HG03354 (cell line): ENCODE measurements around the gene SLC22A3.
A peak's percentile ranks its signal among the peaks of the same experiment; 100 is the strongest.

Source experiments
- ATAC-seq: cut with Tn5 transposase; IDR thresholded peaks from one replicate; pipeline ENCODE4 v1.9.1; 2021; ENCODE audit warnings: mild to moderate bottlenecking; ENCODE audit not compliant: unreplicated experiment, poor library complexity, severe bottlenecking

SLC22A3 gene

GRCh38 chr6:160396292-160396691 lies 48.1 kb downstream of the SLC22A3 start:
- ATAC-seq = no peak

GRCh38 chr6:160398674-160399271 lies 50.6 kb downstream of the SLC22A3 start:
- ATAC-seq = peak; percentile 97

GRCh38 chr6:160400446-160400845 lies 52.3 kb downstream of the SLC22A3 start:
- ATAC-seq = no peak

- ATAC-seq = no peak
These were observed 60.4 kb downstream of the SLC22A3 start for GRCh38 chr6:160408528-160408927.

GRCh38 chr6:160412993-160413392 lies 64.8 kb downstream of the SLC22A3 start:
- no peak for ATAC-seq

- ATAC-seq = no peak
These were observed 69.0 kb downstream of the SLC22A3 start for GRCh38 chr6:160417146-160417545.

- no peak for ATAC-seq
These were observed 69.4 kb downstream of the SLC22A3 start for GRCh38 chr6:160417550-160417949.

- no peak for ATAC-seq
These were observed 70.2 kb downstream of the SLC22A3 start for GRCh38 chr6:160418370-160418769.

- ATAC-seq = no peak
These were observed 71.3 kb downstream of the SLC22A3 start for GRCh38 chr6:160419488-160419887.

GRCh38 chr6:160420253-160420968 lies 72.2 kb downstream of the SLC22A3 start:
- ATAC-seq = no peak

- no peak for ATAC-seq
These were observed 72.9 kb downstream of the SLC22A3 start for GRCh38 chr6:160420969-160421556.

GRCh38 chr6:160421854-160422253 lies 73.7 kb downstream of the SLC22A3 start:
- no peak for ATAC-seq

- ATAC-seq = no peak
These were observed 76.1 kb downstream of the SLC22A3 start for GRCh38 chr6:160424256-160424655.

- no peak for ATAC-seq
These were observed 78.0 kb downstream of the SLC22A3 start for GRCh38 chr6:160426136-160426535.

GRCh38 chr6:160427312-160428068 lies 79.3 kb downstream of the SLC22A3 start:
- no peak for ATAC-seq

- no peak for ATAC-seq
These were observed 79.9 kb downstream of the SLC22A3 start for GRCh38 chr6:160428069-160428430.

- ATAC-seq = no peak
These were observed 80.8 kb downstream of the SLC22A3 start for GRCh38 chr6:160428818-160429619.

GRCh38 chr6:160429620-160429895 lies 81.4 kb downstream of the SLC22A3 start:
- no peak for ATAC-seq

GRCh38 chr6:160430203-160430602 lies 82.0 kb downstream of the SLC22A3 start:
- no peak for ATAC-seq

GRCh38 chr6:160430751-160431150 lies 82.6 kb downstream of the SLC22A3 start:
- no peak for ATAC-seq
